ENCODE data around the gene DBN1. TPM values are rescaled to one million over a fixed set of nuclear protein-coding genes. Genes with fewer than 3 reads are reported as not detected.

DBN1 gene
- total RNA-seq, 1 experiment from 2014 or later: 210 TPM

DNA sequence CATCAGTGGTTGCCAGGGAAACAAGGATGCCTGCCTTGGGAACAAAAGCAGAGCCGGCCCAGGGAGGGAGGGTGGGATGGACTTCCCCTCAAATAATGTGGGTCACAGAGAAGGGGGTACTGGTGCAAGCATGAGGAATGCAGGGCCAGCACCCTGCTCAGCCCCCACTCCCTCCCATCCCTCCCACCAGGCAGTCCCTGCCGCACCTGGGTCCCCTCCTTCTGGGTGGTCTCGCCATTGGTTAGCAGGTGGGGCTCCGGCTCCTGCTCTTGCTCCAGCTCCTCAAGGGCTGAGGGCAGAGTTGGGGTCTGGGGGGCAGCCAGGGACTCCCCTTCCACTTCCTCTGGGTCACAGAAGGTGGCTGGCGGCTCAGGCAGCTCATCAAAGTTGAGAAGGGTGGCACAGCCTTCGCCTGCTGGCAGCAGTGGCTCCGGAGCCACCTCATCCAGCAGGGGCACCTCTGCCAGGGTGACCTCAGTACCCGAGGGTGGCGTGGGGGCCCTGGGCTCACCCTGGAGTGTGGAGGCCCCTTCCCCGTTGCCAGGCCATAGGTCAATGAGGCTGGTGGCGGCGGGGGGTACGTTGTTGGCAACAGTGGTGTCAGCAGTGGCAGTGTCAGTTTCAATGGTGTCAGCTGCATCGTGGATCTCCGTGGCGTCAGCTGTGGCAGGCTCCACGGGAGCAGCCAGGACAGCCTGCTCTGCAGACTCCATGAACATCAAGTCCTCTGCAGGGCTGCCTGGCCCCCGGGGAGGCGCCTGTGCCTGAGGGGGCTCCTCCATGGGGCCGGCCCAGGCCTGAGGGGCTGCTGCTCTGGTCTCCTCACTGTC is 15.4 kb downstream of the DBN1 start:
- DNase-seq (ENCODE audit: low read depth): no peak

DNA sequence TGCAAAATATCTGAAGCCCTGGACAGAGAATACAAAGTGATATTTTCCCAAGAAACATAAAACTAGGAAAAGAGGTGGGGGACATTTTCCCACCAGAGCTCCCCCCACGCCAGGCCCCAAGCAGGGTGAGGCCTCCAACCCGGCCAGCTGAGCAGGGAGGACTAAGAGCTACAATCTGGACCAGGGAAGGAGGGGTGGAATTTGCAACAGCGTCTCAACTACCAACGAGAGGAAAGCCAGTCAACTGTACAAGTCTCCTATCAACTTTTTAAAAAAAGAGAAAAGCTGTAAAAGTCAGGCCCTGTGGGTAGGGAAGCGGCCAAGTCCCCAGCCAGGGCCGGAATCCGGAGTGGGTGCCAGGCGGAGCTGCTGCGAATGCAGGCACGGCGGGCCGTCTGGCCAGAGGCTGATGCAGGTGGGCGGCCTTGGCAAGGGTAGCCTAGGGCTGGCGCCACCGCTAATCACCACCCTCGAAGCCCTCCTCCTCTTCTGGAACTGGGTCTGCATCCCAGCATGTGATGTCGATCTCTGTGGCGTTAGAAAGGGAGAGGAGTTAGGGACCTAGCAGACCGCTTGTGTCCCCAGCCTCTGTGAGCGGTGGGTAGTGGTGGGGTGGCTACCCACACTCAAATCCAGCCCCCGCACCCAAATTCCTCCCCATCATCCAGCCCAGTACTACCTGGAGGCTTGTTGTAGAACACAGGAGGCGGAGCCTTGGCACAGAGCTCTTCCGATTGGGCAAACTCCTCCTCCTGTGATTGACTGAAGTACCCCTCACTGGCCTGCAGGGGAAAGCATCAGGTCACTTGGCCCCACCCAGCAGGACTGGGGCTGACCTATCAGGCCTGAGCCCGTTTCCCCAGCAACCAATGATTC is 16.2 kb downstream of the DBN1 start:
- DNase-seq (ENCODE audit: low read depth): peak; percentile 97

DNA sequence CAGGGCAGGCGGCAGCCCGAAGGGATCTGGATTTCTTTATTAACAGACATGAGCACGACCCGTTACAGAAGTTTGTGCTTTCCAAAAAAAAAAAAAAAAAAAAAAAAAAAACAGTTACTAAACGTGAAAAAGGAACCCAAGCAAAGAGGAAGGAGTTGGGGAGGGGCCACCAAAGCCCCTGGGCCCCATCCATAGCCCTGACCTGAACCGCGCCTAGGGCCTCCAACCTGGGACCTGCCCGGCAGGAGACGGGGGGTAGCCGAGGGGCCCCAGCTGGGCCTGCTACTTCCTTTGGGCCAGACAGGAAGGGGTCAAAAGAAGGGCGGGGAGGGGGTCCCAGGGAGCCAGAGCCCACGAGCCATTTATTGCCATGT is 16.9 kb downstream of the DBN1 start:
- DNase-seq (ENCODE audit: low read depth): no peak

DNA sequence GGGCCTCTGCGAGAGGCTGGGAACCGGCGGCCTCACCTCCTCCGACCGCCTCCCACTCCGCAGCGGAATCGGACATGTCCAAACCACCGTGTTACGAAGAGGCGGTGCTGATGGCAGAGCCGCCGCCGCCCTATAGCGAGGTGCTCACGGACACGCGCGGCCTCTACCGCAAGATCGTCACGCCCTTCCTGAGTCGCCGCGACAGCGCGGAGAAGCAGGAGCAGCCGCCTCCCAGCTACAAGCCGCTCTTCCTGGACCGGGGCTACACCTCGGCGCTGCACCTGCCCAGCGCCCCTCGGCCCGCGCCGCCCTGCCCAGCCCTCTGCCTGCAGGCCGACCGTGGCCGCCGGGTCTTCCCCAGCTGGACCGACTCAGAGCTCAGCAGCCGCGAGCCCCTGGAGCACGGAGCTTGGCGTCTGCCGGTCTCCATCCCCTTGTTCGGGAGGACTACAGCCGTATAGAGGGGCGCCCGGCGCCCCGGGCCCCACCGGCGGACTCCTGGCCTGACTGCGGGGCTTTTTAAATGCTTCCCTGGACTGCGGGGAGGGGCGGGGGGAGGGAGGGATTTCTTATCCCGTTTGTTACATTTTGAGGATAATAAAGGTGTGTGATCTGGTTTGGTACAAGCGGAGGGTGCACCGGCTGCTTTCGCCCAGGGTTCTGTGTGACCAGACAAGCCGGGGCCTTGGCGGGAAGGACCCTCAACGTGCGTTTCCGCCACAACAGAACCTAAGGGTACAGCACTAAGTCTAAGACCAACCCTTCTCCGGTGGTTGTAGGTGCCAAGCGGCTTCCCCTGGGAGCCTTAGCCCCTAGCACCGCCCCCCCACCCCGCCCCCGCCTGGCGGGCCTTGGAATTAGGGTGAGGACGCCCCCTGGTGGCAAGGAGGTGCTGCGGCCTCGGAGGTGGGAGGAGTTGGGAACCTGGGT is 17.5 kb downstream of the DBN1 start:
- peak; percentile 76 for DNase-seq (ENCODE audit: low read depth)

DNA sequence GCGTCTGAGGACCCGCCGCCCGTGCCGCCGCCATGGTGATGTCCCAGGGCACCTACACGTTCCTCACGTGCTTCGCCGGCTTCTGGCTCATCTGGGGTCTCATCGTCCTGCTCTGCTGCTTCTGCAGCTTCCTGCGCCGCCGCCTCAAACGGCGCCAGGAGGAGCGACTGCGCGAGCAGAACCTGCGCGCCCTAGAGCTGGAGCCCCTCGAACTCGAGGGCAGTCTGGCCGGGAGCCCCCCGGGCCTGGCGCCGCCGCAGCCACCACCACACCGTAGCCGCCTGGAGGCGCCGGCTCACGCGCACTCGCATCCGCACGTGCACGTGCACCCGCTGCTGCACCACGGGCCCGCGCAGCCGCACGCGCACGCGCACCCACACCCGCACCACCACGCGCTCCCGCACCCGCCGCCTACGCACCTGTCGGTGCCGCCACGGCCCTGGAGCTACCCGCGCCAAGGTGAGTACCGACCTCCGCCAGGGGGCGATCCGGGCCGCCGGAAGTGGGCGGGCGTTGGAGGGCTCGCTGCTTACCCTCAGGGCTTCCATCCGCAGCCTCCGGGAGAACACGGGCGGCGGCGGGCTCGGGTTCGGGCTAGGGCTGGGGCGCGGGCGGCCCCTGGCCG is 18.3 kb downstream of the DBN1 start:
- DNase-seq (ENCODE audit: low read depth): peak; percentile 50

DNA sequence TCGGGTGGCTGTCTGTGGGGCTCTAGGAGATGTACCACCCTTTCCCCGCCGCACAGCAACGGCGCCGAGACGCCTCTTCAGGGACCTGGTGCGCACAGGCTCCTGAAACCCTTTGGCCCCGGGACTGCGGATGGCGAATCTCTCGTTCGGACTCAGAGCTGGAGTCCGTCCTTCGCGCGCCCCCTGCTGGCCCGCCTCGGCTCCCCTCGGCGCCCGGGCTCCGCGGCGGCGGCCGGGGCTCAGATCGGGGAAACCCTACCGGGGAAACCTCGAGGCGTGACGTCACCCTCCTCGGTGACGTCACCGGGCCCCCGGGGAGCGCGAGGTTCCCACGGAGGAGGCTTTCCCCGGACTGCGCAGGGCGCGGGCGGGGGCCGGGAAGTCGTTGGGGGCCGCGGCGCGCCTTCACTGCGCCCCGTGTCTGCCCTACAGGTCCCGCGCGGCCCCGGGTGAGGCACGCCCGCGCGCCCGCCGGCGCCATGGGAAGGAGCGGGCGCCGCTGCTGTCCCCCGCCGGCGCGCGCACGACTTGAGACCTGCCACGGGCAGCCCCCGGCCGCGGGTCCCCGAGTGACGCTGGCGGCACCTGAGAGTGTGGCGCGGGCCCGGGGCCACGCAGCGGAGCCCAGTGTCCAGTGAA is 18.9 kb downstream of the DBN1 start:
- peak; percentile 83 for DNase-seq (ENCODE audit: low read depth)

DNA sequence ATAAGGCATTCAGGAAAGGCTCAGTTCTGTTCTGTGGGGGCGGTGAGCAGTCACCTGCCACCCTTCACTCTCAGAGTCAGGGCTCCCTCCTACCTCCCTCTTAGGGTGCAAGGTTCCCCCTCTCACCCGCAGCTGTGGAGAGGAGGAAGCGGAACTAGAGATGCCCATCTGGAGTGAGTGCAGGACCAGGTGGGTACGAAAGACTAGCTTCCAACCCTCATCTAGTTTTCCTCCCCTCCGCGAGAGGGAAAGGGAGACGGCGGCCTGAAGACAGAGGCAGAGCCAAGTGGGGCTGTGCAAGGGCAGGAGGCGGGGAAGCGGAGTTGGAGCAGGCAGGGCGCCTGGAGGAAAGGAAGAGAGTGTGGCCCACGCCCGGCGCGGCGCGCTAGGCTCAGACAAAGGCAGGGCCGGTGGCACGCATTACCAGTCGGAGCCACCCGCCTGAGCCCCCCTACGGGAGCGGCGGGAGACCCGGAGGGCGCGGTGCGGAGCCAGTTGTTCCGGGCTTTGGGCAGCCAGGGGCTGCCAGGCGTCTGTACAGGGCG is 19.5 kb downstream of the DBN1 start:
- no peak for DNase-seq (ENCODE audit: low read depth)

DNA sequence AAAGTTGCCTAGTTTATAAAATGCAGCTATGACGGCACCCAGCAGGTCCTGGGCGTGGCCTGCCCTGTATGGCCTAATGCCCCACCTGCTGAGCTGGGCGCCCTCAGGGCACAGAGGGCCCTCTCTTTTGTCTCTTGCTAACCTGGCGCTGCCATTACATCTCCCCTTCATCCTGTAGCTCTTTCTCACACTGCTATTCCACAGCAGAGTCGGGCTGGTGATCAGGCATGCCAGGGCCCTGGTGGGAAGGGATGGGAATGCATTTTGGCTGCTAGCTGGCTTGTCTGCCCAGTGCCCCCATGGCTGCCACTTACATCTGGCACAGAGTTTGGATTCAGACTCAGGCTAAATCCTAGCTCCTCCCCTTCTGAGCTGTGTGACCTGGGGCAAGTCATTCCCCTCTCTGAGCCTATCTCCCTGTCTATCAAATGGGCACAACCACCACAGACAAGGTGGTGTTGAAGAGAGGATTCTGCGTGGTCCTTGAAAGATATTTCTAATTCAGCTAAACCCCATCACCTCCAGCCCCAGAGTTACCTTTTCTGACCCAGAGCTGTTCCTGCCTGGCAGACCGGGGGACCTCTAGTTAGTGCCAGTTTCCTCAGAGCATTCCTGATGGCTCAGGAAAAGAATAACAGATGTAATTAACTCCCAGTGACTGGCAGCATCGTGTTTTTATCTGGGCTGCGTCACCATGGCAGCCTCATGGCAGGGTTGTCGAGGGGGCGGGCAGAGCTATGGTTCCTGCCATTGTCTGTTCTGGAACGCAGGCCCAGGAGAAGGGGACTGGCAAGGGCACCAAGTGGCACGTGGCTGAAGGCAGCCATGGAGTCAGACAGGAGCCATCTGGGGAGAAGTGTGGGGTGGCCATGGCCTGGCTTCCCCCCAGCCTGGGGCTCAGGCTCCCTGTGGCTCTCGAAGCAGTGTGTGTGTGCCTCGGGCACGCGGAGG is 20.5 kb downstream of the DBN1 start:
- DNase-seq (ENCODE audit: low read depth): no peak

DNA sequence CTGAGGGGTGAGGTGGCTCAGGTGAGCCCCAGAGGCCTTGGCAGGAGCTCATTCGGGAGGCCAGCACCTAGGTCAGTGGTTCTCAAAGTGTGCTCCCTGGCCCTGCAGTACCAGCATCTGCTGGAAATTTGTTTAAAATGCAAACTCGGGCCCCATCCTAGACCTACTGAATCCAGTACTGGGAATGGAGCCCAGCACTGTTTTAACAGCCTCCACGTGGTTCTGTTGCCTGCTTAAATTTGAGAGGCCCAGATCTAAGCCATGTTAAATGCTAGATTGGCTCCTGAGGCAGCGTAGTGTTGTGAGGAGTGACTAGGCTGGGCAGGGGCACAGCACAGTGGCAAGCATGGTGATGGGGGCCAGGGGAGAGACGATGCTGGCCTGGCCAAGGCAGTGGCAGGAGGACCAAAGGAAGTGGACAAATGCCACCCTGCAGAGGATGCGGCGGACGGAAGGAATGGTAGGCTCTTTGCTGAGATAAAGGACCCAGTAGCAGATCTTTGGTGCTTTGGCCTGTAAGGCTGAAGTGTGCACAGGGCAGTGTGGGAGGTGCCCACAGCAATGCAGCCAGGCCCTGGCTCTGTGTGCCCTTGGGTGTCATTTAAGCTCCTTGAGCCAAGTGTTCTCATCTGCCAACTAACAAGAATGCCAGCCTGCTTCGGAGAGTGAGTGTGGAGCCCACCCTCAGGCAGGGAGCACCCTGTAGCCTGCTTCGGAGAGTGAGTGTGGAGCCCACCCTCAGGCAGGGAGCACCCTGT is 22.6 kb downstream of the DBN1 start:
- no peak for DNase-seq (ENCODE audit: low read depth)

DNA sequence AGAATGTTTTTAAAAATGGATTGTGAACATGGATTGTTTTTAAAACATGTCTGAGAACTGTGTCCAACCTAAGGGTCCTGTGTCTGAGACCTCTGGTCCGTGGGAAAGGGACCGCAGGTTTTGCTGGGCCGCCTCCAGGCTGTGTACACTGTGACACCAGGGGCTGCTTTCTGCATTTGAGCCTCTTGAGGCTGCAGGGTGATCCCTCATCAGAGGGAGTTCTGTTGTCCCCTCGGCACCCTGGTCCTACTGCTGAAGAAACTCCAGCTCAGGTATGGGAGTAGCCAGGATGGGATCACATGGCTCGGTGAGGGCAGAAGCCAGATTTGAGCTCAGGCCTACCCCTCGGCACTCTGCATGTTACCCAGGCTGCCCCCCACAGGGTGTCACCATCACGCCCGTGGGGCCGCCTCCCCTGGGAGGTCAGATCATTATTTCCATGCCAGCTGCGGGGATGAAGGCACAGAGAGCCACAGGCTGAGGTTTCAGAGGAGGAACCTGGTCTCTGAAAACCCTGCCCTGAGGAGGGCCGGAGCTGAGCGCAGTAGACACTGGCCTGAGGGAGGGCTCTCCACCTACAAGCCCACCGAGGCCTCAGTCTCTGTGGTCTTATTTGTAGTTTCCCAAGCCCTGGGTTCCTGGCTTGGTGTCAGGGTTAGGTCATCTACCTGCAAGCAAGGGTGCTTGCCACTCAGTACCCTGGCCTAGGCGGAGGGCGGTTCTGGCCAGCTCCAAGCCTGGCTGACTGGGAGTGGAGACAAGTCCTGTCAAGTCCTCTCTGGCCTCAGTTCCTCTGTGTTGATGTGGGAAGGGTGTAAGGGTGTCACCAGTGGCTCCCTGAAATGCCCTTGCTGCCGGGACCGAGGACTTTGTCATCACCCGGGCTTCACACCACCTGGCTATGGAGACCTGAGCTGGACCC is 24.0 kb downstream of the DBN1 start:
- no peak for DNase-seq (ENCODE audit: low read depth)

DNA sequence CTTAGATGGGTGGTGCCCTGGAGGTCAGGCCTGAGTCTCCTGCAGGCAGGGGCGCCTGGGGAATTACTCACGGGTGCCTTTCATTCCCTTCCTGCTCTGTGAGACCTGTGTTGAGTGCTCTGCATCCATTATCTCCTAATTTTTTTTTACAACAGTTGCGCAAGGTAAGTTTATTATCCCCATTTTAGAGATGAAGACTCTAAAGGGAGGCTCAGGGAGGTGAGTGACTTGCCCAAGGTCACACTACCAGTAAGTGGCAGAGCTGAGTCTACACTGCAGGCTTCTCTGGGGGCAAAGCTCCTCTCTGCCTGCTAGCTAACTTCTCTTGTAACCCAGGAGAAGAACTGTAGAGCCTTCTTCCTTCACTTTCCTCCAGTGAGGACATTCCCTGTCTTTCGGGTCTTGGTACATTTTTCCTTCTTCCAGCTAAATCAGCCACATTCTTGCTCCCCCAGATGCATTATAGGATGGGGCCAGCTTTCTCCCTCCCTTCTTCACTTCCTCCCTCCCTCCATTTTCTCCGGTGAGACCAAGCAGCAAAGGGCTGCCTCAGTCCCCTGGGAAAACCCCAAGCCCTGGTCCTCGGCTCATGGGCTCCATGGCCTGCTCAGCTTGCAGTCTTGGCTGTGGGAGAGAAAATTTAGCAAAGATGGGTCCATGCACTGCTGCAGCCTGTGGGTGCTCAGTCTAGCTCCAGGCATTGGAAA is 25.0 kb downstream of the DBN1 start:
- DNase-seq (ENCODE audit: low read depth): no peak

DNA sequence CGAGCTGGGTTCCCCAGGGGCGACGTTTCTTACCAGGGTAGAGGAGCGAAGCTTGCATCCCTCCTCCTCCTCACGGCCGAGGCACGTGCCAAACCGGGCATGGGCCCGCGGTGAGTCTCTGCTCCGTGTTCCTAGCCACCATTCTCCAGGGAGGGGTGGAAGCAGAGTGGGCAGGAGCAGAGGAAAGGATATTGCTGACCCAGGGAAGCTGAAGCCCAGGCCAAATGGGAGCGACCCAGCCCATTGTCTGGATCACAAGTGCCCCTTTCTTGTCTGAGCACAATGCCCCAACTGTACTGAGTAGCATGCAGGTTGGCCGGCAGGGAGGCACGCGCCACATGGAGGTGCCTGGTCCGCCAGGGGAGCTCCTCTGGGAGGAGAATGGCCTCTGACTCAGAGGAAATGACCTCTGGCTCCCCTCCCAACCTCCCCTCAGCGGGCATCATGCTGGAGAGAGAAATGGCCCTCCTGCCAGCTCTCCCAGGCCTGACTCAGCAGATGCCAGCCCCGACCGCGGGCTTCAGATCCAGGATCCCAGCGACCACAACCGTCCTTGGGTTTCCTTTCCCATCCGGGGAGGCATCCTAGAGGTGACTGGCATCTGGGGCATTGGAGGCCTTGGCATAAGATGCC is 25.7 kb downstream of the DBN1 start:
- peak; percentile 99 for DNase-seq (ENCODE audit: low read depth)

DNA sequence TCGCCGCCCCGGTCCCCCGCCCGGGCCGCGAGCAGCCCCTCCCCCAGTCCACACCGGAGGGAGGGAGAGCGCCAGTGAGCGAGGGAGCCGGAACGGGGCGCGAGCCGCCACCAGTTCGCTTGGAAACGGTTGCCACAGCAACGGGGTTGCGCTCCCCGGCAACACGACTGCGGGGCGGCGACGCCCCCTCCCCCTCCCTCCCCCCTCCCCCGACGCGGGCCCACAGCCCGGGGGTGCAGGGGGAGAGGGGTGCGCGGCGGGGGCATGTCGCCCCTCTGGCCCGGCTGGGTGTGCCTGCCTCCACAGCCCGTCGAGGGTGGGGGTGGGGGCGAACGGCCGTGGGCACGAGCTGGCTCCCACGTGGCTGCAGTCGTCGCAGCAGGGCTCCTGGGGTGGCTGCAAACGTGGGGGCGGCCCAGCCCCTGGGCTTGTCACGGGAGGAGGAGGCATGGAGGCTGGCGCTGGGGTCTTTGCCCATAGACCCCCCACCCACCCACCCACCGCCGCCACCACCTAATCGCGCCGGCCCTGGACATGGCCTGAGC is 26.3 kb downstream of the DBN1 start:
- DNase-seq (ENCODE audit: low read depth): peak; percentile 48

DNA sequence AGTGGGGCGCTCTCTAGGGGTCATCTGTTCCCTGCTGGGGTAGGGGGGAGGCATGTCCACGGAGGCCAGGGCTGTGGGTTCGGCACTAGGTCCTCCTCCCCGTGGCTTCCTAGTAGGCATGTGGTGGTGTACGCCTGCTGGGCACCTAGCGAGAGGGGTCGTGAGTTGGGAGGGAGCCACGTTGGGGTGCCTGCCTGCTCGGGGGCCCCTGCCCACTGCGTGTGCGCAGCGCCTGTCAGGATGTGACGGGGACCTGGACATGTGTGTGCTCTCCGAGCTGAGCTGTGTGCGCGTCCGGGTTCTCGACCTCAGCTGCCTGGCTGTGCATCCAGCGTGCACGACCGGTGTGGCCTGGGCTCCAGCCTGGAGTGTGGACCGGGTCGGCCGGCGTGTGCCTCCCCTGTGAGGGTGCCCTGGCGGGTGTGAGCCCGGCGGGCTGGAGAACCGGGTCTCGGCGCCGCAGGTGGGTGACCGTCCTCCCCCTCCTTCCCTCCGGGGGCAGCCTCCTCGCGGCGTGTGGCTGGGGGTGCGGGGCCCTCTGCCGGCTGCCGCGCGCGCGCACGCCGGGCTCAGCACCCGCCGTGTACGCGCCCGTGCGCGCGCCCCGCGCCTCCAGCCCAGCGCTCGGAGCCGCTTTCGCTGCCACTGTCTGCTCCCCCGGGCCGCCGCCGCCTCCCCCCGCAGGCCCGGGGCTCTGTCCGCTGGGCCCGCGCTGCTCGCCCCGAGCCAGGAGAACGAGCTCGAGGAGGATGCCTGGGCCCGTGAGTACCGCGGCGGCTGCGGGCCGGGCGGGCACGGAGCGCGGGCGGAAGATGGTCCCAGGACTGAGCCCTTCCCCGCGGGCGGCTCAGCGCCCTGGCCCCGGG is 27.0 kb downstream of the DBN1 start, which contains the start of gene PRR7:
TSS of gene PRR7 (plus strand) at position 615 of the 866 bp plus-strand sequence. CDS start 8,254 bp downstream, outside the sequence.
- DNase-seq (ENCODE audit: low read depth): peak; percentile 63

DNA sequence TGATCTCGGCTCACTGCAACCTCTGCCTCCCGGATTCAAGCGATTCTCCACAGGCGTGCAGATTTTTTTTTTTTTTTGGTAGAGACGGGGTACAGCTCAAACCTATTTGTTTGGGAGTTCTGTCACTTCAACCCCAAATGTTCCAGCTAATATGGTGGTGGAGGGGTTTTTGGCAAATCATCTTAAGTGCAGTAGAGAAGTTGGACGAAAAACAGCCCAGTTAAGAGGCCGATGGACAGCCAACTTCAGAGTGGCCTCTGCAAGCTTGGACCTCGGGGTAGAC is 27.6 kb downstream of the DBN1 start:
- no peak for DNase-seq (ENCODE audit: low read depth)

Data from LHCN-M2 (cell line).